DND-41 (cell line): Measurements from ENCODE around the gene TMPRSS6.

ENCODE experiments used
- ATAC-seq: fragments of 200-7000 bp; cut with Tn5 transposase; 3 replicates; pipeline ENCODE4 v1.9.1; 2021; ENCODE audit warnings: low read depth; ENCODE audit not compliant: insufficient read depth
- DNase-seq: peaks from one replicate; pipeline ENCODE4 v3.0.0-alpha.2; 2020
- H2AFZ ChIP-seq: 2 replicates; pipeline ENCODE4 v1.6.0; 2012; ENCODE audit warnings: low read depth, low read length
- H3K27ac ChIP-seq: 2 replicates; pipeline ENCODE4 v1.5.1; 2012; ENCODE audit warnings: low read length, inconsistent platforms
- H3K27me3 ChIP-seq: fragments of 200-600 bp; sonication (generic); 2 replicates; pipeline ENCODE4 v1.6.0; 2012; ENCODE audit warnings: low read length, mild to moderate bottlenecking, inconsistent platforms; ENCODE audit not compliant: insufficient read depth, poor library complexity
- H3K36me3 ChIP-seq: 2 replicates; pipeline ENCODE4 v1.5.1; 2012; ENCODE audit warnings: low read length, inconsistent platforms; ENCODE audit not compliant: insufficient read depth
- H3K4me1 ChIP-seq: 2 replicates; pipeline ENCODE4 v1.5.1; 2012; ENCODE audit warnings: mild to moderate bottlenecking, low read length; ENCODE audit not compliant: insufficient read depth
- H3K4me2 ChIP-seq: 2 replicates; pipeline ENCODE4 v1.6.0; 2012; ENCODE audit warnings: mild to moderate bottlenecking, moderate library complexity, low read length, inconsistent platforms; ENCODE audit not compliant: insufficient read depth
- H3K4me3 ChIP-seq, 2 experiments: fragments of 200-600 bp in 1 of 2; shearing (Covaris generic) in 1 of 2; 2 replicates each; pipeline ENCODE4 v1.5.1; 2012 to 2016; ENCODE audit warnings: inconsistent platforms in 2 of 2, low read length in 2 of 2, mild to moderate bottlenecking in 2 of 2, low read depth in 1 of 2, moderate library complexity in 1 of 2
- H3K79me2 ChIP-seq: 2 replicates; pipeline ENCODE4 v1.6.0; 2012; ENCODE audit warnings: low read length, inconsistent platforms; ENCODE audit not compliant: insufficient read depth
- H3K9ac ChIP-seq: 2 replicates; pipeline ENCODE4 v1.6.0; 2012; ENCODE audit warnings: low read depth, mild to moderate bottlenecking, inconsistent platforms, low read length, moderate library complexity
- H3K9me3 ChIP-seq: 2 replicates; pipeline ENCODE4 v1.5.1; 2012; ENCODE audit warnings: low read length, moderate library complexity, mild to moderate bottlenecking, inconsistent platforms; ENCODE audit not compliant: insufficient read depth, severe bottlenecking
- H4K20me1 ChIP-seq: 2 replicates; pipeline ENCODE4 v1.6.0; 2012; ENCODE audit warnings: low read length; ENCODE audit not compliant: insufficient read depth
- EZH2 ChIP-seq: IDR thresholded peaks from 3 replicates; pipeline ENCODE4 v1.6.1; 2012; ENCODE audit warnings: borderline replicate concordance, low read depth, mild to moderate bottlenecking, moderate library complexity, low read length, inconsistent platforms; ENCODE audit not compliant: severe bottlenecking
- TF ChIP-seq, protein P1 (sequence below): IDR thresholded peaks from 2 replicates; pipeline ENCODE4 v1.5.1; 2012; ENCODE audit warnings: borderline replicate concordance, low read length, moderate library complexity, mild to moderate bottlenecking; ENCODE audit not compliant: poor library complexity, severe bottlenecking; ENCODE audit errors: extremely low read depth

Gene TMPRSS6

DNA sequence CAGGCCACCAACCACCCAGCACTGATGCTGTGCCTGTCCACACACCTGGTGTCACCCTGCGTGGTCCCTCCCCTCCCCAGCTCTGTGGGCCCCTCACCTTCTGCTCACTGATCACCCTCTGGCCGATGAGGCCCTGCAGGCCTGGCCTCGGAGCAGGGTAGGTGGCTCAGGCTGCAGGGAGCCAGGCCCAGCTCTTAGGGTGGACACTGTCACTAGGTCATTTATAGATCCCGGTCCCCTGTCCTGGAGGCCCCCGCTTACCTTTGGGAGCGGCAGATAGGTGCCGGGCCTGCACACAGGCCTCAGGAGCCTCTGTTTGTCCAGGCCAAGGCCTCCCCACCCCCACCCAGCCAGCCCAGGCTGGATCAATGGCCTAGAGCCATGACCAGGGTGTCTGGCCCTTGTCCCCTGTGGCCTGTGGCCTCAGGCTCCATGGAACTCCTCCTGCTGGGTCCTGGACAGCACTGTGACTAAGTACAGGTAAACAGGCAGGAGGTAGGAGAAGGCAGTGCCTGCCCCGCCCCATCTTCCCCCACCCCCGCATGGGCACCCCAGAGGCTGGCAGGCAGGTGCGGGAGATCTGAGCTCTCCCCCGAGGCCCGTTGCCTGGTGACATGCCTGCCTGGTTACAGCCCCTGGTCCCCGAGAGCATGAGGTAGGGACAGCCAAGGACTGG is at the start of gene TMPRSS6:
Gene TMPRSS6 (minus strand): TSS at position 472 of the 676 bp plus-strand sequence. CDS start 6,296 bp downstream, outside the sequence.
- Histone ChIP-seq H3K9me3 (no peaks in the 10 kb centered on the region), H3K27ac (no peak within 1 kb of the TSS), H3K4me2 (no peak within 1 kb of the TSS), H3K9ac (no peak within 1 kb of the TSS), H3K79me2 (no peaks in the 10 kb centered on the region), H3K27me3 (no peaks in the 10 kb centered on the region), H2AFZ (no peak within 1 kb of the TSS), H3K4me1 (no peaks in the 10 kb centered on the region), H3K4me3 (no peak within 1 kb of the TSS), H4K20me1 (no peaks in the 10 kb centered on the region), H3K36me3 (no peaks in the 10 kb centered on the region)
- TF ChIP-seq, protein P1, sequence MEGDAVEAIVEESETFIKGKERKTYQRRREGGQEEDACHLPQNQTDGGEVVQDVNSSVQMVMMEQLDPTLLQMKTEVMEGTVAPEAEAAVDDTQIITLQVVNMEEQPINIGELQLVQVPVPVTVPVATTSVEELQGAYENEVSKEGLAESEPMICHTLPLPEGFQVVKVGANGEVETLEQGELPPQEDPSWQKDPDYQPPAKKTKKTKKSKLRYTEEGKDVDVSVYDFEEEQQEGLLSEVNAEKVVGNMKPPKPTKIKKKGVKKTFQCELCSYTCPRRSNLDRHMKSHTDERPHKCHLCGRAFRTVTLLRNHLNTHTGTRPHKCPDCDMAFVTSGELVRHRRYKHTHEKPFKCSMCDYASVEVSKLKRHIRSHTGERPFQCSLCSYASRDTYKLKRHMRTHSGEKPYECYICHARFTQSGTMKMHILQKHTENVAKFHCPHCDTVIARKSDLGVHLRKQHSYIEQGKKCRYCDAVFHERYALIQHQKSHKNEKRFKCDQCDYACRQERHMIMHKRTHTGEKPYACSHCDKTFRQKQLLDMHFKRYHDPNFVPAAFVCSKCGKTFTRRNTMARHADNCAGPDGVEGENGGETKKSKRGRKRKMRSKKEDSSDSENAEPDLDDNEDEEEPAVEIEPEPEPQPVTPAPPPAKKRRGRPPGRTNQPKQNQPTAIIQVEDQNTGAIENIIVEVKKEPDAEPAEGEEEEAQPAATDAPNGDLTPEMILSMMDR: no peak
- TF ChIP-seq EZH2: no peak
- ATAC-seq (no peak), DNase-seq (no peak)

DNA sequence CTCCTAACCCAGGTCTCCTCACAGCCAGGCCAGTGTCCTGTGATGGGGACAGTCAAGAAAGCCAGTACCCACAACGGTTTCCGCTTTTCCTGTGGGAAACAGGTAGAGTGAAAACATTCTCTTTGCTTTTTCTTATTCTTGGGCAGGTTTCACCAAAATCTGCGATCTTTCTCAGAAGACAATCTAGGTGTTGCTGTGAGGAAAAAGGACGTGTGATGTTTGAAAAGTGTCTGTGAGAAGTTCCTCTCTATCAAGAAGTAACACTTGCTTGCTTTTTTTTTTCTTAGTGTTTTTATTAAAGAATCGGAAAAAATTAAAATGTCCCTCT is 49.4 kb upstream of the TMPRSS6 start:
- no peak for ATAC-seq
- Histone ChIP-seq H3K4me2 (no peak overlapping the region), H3K4me3 (no peak overlapping the region), H3K27me3 (no peaks in the 10 kb centered on the region), H3K27ac (no peak overlapping the region), H3K9ac (no peak overlapping the region), H4K20me1 (no peaks in the 10 kb centered on the region), H3K4me1 (no peaks in the 10 kb centered on the region), H3K36me3 (no peaks in the 10 kb centered on the region), H2AFZ (no peak overlapping the region), H3K79me2 (no peaks in the 10 kb centered on the region), H3K9me3 (peaks cover 4% of the 10 kb centered on the region)
- DNase-seq: no peak
- TF ChIP-seq, protein P1: no peak
- TF ChIP-seq EZH2: no peak

DNA sequence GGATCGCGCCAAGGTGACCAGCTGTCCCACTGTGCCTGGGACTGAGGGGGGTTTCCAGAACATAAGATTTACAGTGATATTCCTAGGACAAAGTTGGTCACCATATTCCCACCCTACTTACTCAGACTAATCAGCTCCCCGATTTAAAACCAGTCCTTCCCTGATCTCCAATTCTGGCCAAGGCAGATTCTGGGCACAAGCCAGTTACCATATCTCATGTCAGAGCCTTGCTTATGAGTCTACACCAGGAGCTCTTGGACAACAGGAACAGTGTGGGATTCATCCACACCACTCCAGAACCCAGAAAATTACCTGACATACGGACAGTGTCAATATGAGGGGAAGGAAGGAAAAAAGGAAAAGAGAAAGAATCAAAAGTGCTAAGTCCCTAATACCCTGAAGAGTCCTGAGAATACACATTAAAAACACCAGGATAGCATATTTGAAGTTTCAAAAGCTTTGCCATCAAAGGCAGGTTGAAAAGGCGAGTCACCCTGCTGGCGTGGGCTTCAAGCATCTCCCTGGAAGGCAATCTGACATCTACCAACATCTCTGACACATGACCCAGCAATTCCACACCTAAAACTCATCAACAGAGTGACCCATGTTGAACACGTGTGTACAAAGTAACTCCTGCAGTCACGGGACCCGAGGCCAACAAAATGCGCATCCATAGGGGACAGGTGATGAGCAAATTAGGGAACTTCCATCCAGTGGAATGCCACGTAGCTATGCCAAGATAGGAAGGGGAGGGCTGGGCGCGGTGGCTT is 48.2 kb upstream of the TMPRSS6 start:
- Histone ChIP-seq H3K4me1 (no peaks in the 10 kb centered on the region), H3K79me2 (no peaks in the 10 kb centered on the region), H3K27me3 (no peaks in the 10 kb centered on the region), H2AFZ (no peak overlapping the region), H4K20me1 (no peaks in the 10 kb centered on the region), H3K4me3 (no peak overlapping the region), H3K9ac (no peak overlapping the region), H3K9me3 (peaks cover 4% of the 10 kb centered on the region), H3K36me3 (no peaks in the 10 kb centered on the region), H3K4me2 (no peak overlapping the region), H3K27ac (no peak overlapping the region)
- ATAC-seq (no peak), DNase-seq (no peak)
- TF ChIP-seq, protein P1: no peak
- TF ChIP-seq EZH2: no peak
